HT-29 (cell line): Measurements from ENCODE around the gene BCAR1. TPM values are rescaled to one million over a fixed set of nuclear protein-coding genes. Genes with fewer than 3 reads are reported as not detected.

ENCODE experiments used
- small RNA-seq: library from RNA; depleted of rRNA; stranded (forward); fragments of <200 nt; gene quantifications from one replicate; pipeline ENCODE3, GENCODE V24; 2014
- total RNA-seq: library from RNA; depleted of rRNA; stranded (reverse); fragments of >200 nt; shearing (Covaris generic); gene quantifications from 2 replicates; pipeline ENCODE4 v1.2.3, GENCODE V29; 2014; rRNA removed

The BCAR1 gene
- total RNA-seq, 1 experiment from 2014 or later = 270 TPM

Small RNA genes within 50 kb of the gene (small RNA-seq; reads per million reads assigned to genes)
- not detected for gene RNU6-758P

Other genes starting within 250 kb of the BCAR1 start
- 0.08 and 1.4 TPM in 2 replicates for gene LDHD, start 134.8 kb downstream of the BCAR1 start, total RNA-seq
- 2.2 and 2.8 TPM in 2 replicates for gene ZFP1, start 103.1 kb downstream of the BCAR1 start, total RNA-seq
- not detected in 2 replicates for gene CTRB2, start 44.5 kb downstream of the BCAR1 start, total RNA-seq
- gene CTRB1, start 32.6 kb downstream of the BCAR1 start, total RNA-seq = not detected in 2 replicates
- gene CFDP1, start 181.9 kb upstream of the BCAR1 start, total RNA-seq = 15.4 and 17.6 TPM in 2 replicates
- 25.2 and 30.8 TPM in 2 replicates for gene TMEM170A, start 213.1 kb upstream of the BCAR1 start, total RNA-seq
- 0.05 TPM in 1 of 2 replicates, not detected in the other for gene CHST6, start 243.8 kb upstream of the BCAR1 start, total RNA-seq